DOHH2 (cell line): Measurements from ENCODE around the gene RGS7BP.

ENCODE experiments used
- EZH2phosphoT487 ChIP-seq: fragments of 200-600 bp; sonication (generic); IDR thresholded peaks from 2 replicates; pipeline ENCODE4 v1.6.1; 2017; ENCODE audit warnings: borderline replicate concordance, mild to moderate bottlenecking, antibody characterized with exemption, low read length, moderate library complexity, mixed read lengths
- TF ChIP-seq, protein P1 (sequence below): fragments of 200-600 bp; sonication (generic); IDR thresholded peaks from one replicate; pipeline ENCODE4 v1.5.1; 2014; ENCODE audit warnings: antibody characterized with exemption, mild to moderate bottlenecking, low read depth, low read length; ENCODE audit not compliant: poor library complexity, severe bottlenecking

DNA sequence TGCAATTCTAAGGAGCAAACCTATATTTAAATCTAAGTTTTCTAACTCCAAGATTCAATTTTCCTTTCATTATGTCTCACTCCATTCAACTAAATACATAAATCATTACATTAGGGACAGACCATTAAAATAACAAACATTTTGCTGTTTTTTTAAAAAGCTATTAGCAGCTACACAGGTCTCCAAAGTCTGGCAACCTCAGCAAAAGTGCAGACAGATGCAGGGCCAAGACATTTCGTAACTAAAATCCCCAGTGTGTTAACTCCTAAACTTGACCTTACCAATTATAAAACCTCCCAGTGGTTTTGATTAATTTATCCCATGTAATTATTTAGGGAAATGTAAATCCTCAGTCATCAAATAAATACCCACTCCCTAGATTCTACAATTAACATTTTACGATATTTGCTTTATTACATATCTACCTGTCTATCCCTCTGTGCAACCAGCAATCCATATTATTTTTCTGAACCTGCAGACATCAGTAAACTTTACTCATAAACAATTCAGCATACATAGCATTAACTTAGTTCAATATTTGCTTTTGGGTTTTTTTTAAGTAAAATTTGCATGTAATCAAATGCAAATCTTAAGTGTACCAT lies 64.7 kb downstream of the RGS7BP start:
- TF ChIP-seq, protein P1, sequence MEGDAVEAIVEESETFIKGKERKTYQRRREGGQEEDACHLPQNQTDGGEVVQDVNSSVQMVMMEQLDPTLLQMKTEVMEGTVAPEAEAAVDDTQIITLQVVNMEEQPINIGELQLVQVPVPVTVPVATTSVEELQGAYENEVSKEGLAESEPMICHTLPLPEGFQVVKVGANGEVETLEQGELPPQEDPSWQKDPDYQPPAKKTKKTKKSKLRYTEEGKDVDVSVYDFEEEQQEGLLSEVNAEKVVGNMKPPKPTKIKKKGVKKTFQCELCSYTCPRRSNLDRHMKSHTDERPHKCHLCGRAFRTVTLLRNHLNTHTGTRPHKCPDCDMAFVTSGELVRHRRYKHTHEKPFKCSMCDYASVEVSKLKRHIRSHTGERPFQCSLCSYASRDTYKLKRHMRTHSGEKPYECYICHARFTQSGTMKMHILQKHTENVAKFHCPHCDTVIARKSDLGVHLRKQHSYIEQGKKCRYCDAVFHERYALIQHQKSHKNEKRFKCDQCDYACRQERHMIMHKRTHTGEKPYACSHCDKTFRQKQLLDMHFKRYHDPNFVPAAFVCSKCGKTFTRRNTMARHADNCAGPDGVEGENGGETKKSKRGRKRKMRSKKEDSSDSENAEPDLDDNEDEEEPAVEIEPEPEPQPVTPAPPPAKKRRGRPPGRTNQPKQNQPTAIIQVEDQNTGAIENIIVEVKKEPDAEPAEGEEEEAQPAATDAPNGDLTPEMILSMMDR = no peak
- no peak for TF ChIP-seq EZH2phosphoT487
